NCI-H2081 (cell line): ENCODE data around the gene TM9SF2.

Experiments
- DNase-seq, 2 experiments: peaks; one replicate each; lab custom pipeline; 2025; lab: John Stamatoyannopoulos, UW

Gene TM9SF2

DNA sequence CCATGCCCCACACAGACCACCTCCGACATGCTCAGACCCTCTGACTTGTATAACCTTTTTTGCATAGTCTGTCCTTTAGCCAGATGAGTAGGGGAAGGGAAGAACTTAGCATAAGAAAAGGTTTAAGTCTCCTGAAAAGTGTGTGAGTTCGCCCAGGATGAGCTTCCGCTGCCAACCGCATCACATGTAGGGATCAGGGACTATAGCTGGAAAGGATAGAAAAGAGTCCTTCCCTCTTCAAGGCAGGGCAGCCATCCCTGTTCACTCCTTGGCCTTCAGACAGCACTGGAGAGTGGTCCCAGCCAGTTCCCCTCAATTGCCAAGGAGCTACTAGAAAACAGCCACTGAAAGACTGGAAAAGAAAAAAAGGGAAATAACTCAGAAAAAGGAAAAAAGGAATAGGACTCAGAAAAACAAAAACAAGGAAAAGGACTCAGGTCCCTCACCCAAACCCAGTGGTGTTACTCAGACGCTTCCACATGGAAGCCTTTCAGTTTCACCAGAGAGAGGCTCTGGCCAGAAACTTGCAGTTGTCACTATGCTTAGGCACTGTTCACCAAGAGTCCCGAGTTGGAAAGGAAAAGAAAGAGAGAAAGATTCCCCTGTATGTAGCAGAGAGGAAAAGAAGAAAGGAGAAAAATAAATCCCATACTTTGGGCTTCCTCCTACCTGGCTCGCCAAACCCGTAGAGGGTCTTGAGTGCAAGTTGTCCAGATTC is 5.6 kb upstream of the TM9SF2 start:
- DNase-seq, result no peak

DNA sequence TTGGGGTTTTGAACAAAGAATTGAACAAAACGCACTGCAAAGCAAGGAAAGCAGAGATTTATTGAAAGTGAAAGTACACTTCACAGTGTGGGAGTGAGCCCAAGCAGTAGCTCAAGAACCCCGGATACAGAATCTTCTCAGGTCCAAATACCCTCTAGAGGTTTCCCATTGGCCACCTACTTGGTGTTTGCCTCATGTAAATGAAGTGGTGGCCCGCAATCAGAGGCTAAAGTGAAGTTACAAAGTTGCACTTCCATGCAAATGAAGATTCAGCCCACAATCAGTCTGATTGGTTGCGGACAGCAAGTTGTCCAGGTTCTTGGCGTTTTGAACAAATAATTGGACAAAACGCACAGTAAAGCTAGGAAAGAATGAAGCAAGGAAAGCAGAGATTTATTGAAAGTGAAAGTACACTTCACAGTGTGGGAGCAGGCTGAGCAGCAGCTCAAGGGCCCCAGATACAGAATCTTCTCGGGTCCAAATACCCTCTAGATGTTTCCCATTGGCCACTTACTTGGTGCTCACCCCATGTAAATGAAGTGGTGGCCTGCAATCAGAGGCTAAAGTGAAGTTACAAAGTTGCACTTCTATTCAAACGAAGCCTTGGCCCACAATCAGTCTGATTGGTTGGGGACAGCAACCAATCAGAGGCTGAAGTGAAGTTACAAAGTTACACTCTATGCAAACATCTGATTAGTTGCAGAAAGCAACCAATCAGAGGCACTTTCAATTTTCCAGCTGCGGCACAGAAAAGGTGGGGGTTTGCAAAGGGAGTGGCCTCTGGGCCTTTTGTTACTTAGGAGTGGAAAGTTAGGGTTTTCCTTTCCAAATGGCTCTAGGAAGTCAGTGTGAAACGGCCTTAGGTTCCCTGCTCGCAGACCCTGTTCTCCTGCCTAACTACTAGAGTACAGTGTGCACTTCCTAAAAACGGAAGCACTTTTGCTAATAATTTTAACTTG is 4.8 kb upstream of the TM9SF2 start:
- DNase-seq, result peak; percentile 12 to 32

DNA sequence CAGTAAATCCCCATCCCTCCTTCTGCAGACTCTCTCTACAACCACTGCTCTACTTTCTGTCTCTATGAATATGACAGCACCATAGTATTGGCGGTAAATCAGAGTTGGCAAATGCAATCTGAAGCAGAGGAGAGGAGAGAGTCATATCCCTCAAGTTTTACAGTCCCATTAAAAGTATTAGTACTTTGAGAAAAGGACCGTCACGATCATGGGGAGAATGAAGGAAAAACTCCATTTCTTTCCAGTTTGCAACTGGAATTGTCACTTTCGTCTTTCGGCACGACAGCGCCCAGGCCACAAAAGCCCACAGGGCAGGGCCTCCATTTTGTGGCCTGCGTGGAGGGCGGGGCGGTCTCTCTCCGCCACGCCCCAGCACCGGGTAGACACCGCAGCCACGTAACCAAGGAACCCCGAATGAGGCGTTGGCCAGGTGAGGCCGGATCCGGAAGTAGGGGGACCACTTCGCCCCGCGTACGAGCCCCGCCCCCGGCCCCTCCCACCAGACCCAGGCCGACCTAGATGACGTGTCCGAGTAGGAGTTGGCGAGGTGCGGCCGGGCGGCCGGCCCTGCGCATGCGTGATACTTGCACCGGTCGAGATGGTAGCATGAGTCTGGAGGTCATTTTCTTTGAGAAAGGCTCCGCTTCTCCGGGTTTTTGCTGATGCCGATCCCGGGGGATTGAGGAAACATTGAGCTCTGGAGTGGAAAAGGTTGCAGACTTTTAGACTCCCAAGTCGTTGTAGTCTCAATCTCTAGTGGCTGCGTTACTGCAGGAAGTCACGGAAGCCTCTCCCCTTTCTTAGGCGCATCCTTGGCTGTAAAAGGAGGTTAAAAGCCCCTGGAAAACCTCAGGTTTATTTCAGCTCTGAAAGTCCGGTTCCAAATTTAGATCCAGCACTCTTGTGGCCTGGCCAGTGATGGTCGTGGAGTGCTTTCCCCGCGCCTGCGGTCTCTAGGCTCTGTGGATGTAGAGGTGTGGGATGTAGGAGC is 2.8 kb upstream of the TM9SF2 start:
- peak; percentile 98 for DNase-seq

DNA sequence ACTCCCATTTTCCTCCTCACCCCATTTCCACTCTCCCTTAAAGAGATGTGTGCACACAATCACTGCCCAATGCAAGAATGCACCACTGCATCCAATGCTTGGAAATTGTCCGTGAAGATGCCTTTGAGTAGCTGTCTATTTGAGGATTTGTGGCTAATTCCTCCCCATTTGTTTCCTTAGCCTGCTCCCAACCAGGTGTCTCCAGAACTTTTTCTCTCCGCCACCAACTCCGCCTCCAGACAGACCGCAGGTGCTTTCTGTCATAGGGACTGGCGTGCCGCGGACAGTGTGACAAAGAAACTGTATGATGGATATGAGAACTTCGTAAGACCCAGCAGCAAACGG is 461 bp upstream of the TM9SF2 start:
- DNase-seq, result no peak

DNA sequence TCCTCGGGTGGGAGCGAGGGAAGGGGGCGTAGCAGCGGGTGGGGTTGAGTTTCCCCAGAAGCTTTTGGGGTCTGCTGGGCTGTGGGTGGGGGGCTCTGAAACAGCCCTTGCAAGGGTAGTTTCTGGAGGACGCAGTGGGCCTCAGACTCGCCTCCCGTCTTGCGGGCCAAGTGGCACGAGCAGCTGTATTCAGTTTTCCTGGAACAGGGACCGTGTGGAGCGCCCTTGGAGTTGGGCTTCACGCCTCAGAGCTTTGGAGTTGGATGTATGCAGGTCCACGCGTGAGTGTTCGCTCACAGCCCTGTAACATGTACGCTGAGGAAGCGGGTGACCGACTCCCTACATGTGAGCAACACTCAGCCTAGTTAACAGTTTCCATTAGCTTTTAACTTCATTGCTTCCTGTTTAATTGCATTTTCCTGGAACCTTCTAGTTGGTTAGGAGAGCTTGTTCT is 603 bp downstream of the TM9SF2 start:
- DNase-seq, result no peak

DNA sequence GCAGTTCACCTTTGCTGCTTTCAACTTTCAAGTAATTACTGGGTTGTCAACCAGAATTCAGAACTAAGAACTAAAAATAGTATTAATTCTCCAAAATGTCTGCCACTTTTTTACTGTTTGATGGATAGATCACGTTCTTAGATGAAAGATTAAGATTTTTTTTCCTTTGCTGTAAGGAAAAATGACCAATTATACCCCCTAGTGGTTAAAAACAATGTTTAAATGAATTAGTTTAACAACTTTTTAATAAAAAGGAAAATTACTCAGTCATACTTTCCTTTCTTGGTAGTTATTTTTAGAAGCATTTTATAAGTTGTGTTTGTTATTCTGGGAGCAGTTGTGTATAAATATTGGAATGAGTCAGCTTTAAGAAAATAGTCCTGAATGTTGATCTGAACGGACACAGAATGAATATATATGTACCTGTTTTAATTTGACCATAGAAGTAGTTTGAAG is 4.6 kb downstream of the TM9SF2 start:
- DNase-seq, result peak in 1 of 2 experiments; percentile 4

DNA sequence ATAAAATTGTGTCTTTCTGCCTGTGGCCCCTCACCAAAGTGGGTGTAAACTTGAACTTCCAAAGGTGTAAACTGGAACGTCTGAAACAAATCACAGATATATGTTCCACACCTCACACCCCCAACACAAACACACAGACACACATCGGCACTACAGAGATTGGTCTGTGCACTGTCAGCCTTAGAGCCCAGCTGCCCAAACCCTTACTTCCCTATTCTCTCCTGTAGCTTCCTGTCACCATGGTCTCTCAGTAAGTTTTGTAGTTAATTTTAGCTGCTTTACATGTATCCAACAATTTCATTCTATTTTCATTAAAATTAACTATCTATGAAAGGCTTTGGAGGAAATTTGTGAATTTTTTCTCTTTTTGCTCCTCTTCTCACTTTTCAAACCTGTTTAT is 5.4 kb downstream of the TM9SF2 start:
- DNase-seq, result no peak

DNA sequence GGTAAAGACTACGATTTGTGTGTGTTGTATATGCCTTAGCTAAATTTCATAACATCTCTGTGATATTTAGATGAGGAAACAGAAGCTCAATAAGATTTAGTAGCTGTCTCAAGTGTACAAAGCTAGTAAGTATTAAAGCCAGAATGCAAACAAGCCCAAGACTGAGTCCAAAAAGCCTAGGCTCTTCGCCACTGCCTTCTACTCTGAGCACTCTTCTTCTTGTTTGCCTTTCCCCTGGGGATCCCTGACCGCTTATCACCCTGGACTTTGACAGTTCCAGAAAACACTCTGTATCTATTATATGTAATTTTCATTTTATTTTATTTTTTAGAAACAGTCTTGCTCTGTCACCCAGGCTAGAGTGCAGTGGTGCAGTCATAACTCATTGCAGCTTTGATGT is 5.8 kb downstream of the TM9SF2 start:
- no peak for DNase-seq

DNA sequence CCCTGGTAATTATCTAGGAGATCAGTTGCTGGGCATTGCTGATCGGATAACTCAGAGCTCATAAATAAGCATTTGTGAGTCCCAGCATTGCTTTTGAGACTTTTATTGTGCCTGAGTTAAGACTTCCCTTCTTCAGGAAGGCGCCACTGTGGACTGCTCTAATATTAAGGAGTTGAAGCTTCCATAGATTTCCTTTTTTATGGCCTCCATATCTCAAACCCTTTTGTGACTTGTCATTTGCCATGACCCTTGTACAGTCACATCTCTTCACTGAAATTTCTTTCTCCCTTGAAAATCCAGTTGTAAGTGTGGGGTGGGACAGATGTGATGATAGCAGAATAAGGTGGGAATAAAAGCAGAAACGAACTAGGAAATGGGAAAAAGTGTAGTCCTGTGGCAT is 6.3 kb downstream of the TM9SF2 start:
- no peak for DNase-seq

DNA sequence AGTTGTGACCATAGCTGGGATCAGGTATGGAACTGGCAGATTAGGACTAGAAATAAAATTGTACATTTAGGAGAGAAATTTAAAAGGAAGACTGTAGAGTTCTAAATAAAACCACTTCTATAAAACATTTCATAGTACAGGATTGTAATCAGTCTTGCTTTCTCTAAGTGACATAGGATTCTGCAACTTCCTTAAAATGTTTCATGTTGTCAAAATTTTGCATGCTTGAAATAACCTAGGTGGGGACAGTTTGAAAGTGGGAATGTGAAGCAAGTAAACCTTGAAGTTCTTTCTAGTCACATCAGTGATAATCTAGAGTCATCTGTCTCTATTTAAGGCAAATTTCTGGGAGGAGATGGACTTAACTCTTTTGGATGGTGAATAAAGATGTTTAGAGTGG is 6.7 kb downstream of the TM9SF2 start:
- no peak for DNase-seq

DNA sequence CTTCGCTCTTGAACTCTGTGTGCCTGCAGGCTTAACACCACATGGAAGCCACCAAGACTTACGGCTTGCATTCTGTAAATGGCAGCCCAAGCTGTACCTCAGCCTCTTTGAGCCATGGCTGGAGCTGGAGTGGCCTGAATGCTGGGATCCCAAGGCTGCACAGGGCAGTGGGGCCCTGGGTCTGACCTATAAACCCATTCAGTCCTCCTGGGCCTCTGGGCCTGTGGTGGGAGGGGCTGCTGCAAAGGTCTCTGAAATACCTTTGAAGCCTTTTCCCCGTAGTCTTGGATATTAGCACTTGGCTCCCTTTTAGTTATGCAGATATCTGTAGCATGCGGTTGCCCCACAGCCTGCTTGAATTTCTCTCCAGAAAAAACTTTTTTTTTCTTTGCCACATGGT is 8.2 kb downstream of the TM9SF2 start:
- no peak for DNase-seq

DNA sequence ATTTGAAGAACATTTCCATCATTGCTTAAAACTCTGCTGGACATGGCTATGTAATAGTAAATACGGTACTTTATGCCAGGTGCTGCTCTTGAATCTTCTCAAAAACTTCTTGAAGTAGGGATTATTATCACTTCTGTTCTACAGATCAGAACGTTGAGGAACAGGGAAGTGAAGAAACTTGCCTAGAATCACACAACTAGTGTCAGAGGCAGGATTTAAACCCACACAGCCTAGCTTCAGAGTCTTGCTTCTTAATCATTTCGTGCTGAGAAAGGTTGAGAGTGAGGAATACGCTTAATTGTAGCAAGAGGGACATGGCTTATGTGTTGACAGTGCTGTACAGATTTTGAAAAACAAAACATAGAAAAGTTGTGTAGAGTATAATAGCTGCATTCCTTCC is 13.5 kb downstream of the TM9SF2 start:
- no peak for DNase-seq

DNA sequence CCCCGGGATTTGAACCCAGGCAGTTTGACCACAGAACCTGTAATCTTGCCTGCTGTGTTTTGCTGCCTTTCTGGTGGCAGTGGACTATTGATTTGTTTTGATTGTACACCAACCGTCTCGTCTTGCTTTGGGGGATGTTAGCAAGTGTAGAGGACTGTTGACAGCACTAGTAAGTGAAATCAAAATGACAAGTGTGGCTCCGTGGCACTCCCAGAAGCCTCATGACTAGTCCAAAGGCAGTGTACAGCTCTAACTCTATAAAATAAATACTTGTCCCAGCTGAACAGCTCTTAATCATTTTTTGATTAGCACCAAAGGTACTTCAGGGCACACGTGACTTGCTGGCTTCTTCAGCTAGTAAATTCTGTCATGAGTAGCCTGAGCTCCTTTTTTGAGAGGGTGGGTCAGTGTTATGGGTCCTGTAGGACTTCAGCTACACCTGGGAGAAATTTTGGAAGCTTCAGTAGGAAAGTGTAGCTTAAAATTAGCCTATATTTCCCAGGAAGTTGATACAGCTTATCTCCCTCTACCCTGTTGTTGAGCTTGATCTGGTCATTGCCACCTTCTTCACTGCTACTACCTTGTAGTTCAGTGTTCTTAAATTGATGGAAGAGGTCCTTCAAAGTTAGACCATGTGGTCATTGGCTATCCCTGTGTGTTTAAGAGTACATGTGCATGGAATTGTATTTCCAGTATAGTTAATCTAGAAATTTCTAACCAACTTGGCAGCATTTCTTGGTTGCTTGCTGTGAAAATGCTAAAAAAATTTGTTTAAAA is 15.1 kb downstream of the TM9SF2 start:
- no peak for DNase-seq

DNA sequence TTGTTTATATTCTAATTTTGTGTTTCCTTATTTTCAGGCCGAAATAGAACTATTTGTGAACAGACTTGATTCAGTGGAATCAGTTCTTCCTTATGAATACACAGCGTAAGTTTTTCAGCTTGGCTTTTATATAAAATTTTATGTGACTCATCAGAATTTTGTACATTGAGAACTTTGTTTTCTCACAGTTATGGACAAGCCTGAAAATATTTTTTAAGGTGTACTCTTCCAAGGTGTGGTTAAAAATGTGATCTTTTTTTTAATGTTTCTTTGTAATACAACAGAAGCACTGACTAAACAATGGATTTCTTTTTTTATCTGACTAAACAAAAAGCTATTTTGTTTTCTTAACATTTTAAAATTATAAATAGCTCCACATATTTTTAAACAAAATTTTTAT is 16.3 kb downstream of the TM9SF2 start:
- DNase-seq, result no peak

DNA sequence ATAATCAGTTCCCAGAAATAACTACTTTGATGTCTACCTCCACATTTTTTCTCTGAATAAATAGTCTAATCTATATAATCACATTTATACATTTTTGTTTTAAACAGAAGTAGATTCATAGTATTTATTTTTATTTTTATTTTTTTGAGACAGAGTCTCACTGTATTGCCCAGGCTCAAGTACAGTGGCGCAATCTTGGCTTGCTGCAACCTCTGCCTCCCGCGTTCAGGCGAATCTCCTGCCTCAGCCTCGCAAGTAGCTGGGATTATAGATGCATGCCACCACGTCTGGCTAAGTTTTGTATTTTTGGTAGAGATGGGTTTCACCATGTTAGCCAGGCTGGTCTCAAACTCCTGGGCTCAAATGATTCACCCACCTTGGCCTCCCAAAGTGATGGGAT is 16.7 kb downstream of the TM9SF2 start:
- no peak for DNase-seq

DNA sequence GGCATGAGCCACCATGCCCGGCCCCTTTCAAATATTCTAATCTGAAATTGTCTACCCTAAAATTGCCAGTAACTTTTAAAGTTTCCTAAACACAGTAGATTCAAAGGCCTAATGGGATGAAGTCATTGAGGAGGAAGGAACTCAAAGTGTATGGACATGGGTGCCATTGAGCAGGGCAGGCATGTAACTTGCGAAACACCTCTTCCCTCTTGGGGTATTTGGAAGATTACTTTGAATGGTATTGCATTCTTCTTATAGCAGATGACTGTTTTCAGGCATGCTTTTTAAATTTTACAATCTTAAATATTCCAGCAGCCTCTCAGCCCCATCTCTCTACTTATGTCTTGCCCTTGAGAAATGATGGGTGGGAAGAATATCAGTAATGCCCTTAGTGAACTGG is 21.0 kb downstream of the TM9SF2 start:
- no peak for DNase-seq

DNA sequence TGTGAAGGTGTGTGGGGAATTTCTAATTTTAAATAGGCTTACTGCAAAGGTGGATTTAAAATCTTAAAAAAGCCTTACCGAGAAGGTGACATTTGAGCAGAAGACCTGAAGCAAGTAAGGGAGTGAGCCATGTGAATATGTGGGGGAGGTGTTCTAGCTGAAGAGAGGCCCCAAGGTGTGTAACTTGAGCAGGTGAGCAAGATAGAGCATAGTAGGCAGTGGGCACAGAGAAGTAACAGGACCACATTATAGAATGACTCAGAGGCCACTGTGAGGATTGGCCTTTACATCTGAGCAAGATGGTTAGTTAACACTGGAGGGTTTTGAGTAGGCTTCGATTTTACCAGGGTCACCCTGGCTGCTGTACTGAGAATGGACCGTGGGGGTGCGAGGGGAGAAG is 22.6 kb downstream of the TM9SF2 start:
- DNase-seq, result no peak

DNA sequence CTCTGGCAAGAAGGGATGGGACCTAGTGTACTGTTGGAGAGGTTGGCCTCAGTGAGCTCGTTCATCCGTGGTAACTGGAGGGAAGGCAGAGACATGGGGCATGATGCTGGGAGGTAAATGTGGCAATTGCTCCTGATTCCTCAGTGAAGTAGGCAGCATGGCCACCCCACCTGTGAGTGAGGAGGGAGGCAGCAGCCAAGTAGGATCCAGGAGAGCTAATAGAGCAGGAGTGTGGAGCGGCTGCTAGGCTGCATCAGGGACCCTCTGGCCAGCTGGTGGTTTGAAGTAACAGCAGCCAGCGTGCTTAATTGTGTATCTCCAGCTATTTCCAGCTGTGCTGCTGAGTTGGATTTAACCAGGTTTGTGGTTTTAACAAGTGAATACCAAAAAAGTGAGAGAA is 24.7 kb downstream of the TM9SF2 start:
- DNase-seq, result no peak

DNA sequence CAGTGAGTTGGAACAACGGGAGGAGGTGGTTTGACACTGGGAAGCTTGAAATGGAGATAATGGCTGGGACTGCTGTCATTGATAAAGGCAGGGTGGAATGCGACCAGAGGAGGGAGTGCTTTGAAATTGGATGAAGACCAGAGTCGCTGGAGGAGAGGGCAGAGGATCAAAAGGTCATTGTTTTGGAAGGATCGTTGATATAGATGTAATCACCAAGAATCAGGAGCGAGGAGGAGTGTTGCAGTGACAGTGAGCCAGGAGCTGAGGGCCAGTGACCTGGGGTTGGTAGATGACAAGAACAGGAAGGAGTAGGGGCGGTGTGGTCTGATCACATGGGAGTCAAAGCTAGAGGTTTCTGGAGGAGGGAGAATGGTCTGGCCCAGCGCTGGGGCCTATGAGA is 25.3 kb downstream of the TM9SF2 start:
- DNase-seq, result no peak

DNA sequence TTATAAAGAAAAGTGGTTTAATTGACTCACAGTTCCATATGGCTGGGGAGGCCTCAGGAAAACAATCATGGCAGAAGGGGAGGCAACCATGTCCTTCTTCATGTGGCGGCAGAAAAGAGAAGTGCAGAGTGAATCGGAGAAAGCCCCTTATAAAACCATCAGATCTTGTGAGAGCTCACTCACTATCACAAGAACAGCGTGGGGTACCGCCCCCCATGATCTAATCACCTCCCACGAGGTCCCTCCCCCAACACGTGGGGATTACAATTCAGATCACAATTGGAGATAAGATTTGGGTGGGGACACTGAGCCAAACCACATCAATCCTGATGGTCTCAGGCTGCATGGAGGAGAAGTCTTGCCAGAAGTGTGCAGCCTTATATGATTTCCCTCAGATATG is 26.0 kb downstream of the TM9SF2 start:
- DNase-seq, result no peak

DNA sequence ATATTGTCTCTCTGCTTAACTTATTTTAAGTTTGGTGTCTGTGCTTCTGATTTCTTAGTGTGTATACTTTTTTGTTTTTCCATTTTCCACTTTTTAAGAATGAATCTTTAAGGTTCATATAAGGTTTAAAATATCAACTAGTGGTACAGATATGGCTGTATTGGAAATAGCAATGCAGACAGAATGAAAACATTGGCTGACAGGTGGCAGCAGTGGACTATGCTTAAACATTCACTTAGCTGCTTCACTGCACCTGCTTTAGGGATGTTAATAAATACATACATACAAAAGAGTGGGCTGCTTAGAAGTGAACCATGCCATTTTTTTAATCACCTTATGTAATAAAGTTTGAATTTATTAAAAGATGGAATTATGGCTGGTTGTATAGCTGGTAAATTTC is 27.3 kb downstream of the TM9SF2 start:
- DNase-seq, result peak; percentile 12 to 36
